GM12873 (cell line): ENCODE results near the gene LCMT2.

Experiments used
- TF ChIP-seq, protein P1 (sequence below): IDR thresholded peaks from 2 replicates; pipeline ENCODE4 v1.5.1; 2012; ENCODE audit warnings: low read depth, mild to moderate bottlenecking, moderate library complexity, low read length, control low read depth; ENCODE audit not compliant: insufficient read depth; ENCODE audit errors: missing control alignments

The LCMT2 gene, protein sequence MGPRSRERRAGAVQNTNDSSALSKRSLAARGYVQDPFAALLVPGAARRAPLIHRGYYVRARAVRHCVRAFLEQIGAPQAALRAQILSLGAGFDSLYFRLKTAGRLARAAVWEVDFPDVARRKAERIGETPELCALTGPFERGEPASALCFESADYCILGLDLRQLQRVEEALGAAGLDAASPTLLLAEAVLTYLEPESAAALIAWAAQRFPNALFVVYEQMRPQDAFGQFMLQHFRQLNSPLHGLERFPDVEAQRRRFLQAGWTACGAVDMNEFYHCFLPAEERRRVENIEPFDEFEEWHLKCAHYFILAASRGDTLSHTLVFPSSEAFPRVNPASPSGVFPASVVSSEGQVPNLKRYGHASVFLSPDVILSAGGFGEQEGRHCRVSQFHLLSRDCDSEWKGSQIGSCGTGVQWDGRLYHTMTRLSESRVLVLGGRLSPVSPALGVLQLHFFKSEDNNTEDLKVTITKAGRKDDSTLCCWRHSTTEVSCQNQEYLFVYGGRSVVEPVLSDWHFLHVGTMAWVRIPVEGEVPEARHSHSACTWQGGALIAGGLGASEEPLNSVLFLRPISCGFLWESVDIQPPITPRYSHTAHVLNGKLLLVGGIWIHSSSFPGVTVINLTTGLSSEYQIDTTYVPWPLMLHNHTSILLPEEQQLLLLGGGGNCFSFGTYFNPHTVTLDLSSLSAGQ

DNA sequence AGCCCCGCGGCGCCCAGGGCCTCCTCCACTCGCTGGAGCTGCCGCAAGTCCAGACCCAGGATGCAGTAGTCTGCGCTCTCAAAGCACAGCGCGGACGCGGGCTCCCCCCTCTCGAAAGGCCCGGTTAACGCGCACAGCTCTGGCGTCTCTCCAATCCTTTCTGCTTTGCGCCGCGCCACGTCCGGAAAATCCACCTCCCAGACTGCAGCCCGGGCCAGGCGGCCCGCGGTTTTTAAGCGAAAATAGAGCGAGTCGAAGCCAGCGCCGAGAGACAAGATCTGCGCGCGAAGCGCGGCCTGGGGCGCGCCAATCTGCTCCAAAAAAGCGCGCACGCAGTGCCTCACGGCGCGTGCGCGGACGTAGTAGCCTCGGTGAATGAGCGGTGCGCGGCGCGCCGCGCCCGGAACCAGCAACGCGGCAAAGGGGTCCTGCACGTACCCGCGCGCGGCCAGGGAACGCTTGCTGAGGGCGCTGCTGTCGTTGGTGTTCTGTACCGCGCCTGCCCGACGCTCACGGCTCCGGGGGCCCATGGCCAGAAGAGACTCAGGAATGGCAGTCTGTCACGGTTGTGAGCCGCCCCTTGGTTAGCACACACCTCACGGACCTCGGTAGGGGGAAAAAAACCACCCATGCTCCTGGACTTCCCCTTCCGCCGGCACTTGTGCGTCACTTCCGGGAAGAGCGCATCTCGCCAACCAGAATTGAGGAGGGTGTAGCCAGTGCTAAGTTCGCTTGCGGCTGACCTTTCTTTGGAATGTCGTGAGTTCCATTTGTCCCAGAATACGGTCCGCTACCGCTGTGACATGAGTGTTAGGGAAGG lies at the start of gene LCMT2:
Gene LCMT2 (minus strand): TSS at position 614 of the 820 bp plus-strand sequence. CDS start 84 bp downstream, at position 530.
- TF ChIP-seq, protein P1, sequence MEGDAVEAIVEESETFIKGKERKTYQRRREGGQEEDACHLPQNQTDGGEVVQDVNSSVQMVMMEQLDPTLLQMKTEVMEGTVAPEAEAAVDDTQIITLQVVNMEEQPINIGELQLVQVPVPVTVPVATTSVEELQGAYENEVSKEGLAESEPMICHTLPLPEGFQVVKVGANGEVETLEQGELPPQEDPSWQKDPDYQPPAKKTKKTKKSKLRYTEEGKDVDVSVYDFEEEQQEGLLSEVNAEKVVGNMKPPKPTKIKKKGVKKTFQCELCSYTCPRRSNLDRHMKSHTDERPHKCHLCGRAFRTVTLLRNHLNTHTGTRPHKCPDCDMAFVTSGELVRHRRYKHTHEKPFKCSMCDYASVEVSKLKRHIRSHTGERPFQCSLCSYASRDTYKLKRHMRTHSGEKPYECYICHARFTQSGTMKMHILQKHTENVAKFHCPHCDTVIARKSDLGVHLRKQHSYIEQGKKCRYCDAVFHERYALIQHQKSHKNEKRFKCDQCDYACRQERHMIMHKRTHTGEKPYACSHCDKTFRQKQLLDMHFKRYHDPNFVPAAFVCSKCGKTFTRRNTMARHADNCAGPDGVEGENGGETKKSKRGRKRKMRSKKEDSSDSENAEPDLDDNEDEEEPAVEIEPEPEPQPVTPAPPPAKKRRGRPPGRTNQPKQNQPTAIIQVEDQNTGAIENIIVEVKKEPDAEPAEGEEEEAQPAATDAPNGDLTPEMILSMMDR: no peak

DNA sequence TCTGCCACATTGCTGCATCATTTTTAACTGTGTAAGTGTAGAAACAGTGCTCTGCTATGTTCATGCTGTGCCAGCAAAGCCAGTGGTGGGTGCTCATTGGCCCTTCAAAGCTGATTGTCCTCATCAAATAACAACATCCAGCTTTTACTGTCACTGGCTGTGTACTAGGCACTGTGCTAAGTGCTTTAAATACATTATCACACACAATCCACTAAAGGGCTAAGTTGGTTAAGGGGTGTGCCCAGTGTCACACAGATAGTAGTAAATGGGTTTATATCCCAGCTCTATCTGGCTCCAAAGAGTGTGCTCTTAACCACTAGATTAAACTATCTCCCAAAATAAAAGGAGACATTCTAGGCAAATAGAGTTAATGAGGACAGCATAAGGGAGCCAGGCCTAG lies 48.2 kb upstream of the LCMT2 start:
- TF ChIP-seq, protein P1: no peak

DNA sequence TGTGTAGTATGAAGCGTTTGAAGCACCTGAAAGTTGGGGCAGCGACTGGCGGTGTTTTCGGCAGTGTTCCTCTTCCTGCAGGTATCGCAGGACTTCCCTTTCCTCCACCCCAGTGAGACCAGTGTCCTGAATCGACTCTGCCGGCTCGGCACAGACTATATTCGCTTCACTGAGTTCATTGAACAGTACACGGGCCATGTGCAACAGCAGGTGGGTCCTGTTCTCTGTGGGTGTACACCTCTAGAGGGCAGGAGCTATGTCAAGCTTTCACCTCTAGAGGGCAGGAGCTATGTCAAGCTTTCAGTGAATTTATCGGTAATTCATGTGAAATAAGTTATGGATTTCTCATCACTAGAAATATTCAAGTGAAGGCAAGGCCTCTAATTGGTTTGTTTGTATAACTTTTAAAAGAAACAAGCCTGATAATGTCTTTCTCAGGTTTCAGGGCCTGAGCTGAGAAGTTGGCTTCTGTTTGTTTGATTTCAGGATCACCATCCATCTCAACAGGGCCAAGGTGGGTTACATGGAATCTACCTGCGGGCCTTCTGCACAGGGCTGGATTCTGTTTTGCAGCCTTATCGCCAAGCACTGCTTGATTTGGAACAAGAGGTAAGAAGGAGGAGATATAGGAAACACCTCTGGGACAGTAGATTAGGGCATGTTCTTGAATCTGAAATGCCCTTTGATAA lies 45.8 kb upstream of the LCMT2 start:
- TF ChIP-seq, protein P1: peak; percentile 83

DNA sequence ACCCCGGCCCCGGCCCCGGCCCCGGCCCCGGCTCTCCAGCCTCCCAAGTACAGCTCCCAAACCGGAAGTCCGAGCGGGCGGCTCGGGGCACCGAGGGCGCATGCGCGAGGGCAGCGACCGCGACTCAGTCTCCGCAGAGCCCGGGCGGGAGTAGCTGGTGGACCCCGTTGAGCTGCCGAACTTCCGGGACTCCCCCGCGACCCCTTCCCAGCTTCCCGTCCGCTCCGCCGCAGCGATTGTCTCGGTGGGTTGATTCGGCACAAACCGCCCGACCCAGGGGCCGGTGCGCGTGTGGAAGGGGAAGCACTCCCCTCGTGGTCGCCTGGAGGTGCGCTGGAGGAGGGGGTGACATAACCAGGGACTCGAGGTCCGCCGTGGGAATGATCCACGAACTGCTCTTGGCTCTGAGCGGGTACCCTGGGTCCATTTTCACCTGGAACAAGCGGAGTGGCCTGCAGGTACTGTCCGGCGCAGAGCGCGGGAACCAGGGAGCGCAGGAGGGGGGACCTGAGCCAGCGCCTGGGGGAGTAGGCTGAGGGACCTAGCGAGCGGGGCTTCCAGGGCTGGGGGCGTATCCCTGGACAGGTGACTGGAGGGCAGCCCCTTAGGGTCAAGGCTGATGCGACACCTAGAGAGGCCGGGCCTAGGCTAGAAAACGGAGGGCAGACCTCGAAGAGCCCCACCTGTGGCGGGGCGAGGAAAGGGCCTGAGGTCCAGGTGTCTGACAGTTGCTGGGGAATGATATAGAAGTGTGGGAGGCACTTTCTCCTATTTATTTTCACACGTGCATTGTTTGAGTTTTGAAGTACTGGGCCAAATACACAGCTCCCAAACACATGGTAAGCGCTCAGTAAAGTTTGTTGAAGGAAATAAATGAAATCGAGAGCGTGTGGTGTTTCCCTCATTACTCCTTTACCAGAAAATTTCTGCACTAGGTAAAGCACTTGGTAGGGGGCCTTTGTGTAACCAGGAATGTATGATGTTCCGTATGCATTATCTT lies 40.9 kb upstream of the LCMT2 start, which contains the start of the genes TUBGCP4 and ZSCAN29:
Gene TUBGCP4 (plus strand): TSS at position 127 of the 1,000 bp plus-strand sequence. CDS start 254 bp downstream, at position 381.
Gene ZSCAN29 (minus strand): TSS at position 69 of the 1,000 bp plus-strand sequence. CDS start 1,130 bp downstream, outside the sequence.
- TF ChIP-seq, protein P1: peak; percentile 64

DNA sequence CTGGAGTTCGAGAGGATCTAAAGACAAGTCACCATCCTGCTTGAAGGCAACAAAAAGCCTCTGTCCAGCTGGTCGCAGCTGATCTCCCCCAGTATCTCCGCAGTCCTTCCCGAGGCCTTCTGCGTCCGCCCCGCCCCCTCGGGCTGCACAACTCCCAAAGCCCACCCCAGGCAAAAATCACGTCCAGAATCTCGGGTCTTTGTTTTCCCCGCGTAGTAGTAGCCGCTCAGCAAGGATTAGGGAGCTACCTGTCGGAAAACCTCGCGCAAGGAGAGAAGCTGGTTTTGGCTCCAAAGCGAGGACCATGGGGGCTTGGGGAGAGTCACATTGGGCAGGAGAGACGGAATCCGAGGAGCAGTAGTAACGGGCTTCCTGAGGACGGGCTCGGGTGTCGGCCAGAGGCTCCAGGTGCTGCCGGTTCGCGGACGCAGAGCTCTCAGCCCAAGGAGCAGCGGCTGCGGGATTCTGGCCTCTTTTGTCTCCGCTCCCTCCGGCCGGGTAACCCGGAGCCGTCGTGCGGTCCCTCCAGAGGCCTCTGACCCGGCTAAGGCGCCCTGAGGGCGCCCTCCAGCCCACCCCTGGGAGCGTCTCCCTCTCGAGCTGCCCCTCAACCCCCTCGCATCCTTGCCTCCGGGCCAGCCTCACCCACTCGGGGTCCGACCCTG lies 40.1 kb upstream of the LCMT2 start:
- TF ChIP-seq, protein P1: no peak
